Measurements from ENCODE around the gene AMOT.

The AMOT gene

GRCh38 chrX:112839856-112840255 lies 775 bp downstream of the AMOT start:
- in situ Hi-C loops (cut with HindIII; ENCODE audit: low sequenced_read_pairs) = no loop called here

- in situ Hi-C loops (cut with HindIII; ENCODE audit: low sequenced_read_pairs) = no loop called here
Measured at GRCh38 chrX:112837531-112837930, 3.1 kb downstream of the AMOT start.

- in situ Hi-C loops (cut with HindIII; ENCODE audit: low sequenced_read_pairs) = no loop called here
Measured at GRCh38 chrX:112835019-112835418, 5.6 kb downstream of the AMOT start.

GRCh38 chrX:112834031-112834845 lies 6.4 kb downstream of the AMOT start:
- in situ Hi-C loops (cut with HindIII; ENCODE audit: low sequenced_read_pairs) = no loop called here

- in situ Hi-C loops (cut with HindIII; ENCODE audit: low sequenced_read_pairs) = no loop called here
Measured at GRCh38 chrX:112832481-112833095, 8.0 kb downstream of the AMOT start.

GRCh38 chrX:112830540-112830939 lies 10.1 kb downstream of the AMOT start:
- in situ Hi-C loops (cut with HindIII; ENCODE audit: low sequenced_read_pairs) = no loop called here

- in situ Hi-C loops (cut with HindIII; ENCODE audit: low sequenced_read_pairs) = no loop called here
Measured at GRCh38 chrX:112827292-112827903, 13.2 kb downstream of the AMOT start.

- in situ Hi-C loops (cut with HindIII; ENCODE audit: low sequenced_read_pairs) = no loop called here
Measured at GRCh38 chrX:112826023-112826422, 14.6 kb downstream of the AMOT start.

- in situ Hi-C loops (cut with HindIII; ENCODE audit: low sequenced_read_pairs) = loop anchor here (5.0 kb wide), 1 partner anchor 36 kb away; no protein-coding TSS in a partner anchor
Measured at GRCh38 chrX:112822892-112823291, 17.7 kb downstream of the AMOT start.

GRCh38 chrX:112820364-112821268 lies 20.0 kb downstream of the AMOT start:
- in situ Hi-C loops (cut with HindIII; ENCODE audit: low sequenced_read_pairs) = loop anchor here (5.0 kb wide), 1 partner anchor 33 kb away; no protein-coding TSS in a partner anchor

GRCh38 chrX:112819813-112820212 lies 20.8 kb downstream of the AMOT start:
- in situ Hi-C loops (cut with HindIII; ENCODE audit: low sequenced_read_pairs) = loop anchor here (5.0 kb wide), 1 partner anchor 33 kb away; no protein-coding TSS in a partner anchor

GRCh38 chrX:112819008-112819640 lies 21.5 kb downstream of the AMOT start:
- in situ Hi-C loops (cut with HindIII; ENCODE audit: low sequenced_read_pairs) = no loop called here

GRCh38 chrX:112818114-112819007 lies 22.3 kb downstream of the AMOT start:
- in situ Hi-C loops (cut with HindIII; ENCODE audit: low sequenced_read_pairs) = no loop called here

GRCh38 chrX:112816908-112817307 lies 23.7 kb downstream of the AMOT start:
- in situ Hi-C loops (cut with HindIII; ENCODE audit: low sequenced_read_pairs) = no loop called here

- in situ Hi-C loops (cut with HindIII; ENCODE audit: low sequenced_read_pairs) = no loop called here
Measured at GRCh38 chrX:112814496-112814895, 26.1 kb downstream of the AMOT start.

GRCh38 chrX:112812741-112813140 lies 27.9 kb downstream of the AMOT start:
- in situ Hi-C loops (cut with HindIII; ENCODE audit: low sequenced_read_pairs) = no loop called here

GRCh38 chrX:112808651-112809195 lies 31.9 kb downstream of the AMOT start:
- in situ Hi-C loops (cut with HindIII; ENCODE audit: low sequenced_read_pairs) = no loop called here

- in situ Hi-C loops (cut with HindIII; ENCODE audit: low sequenced_read_pairs) = no loop called here
Measured at GRCh38 chrX:112808007-112808406, 32.6 kb downstream of the AMOT start.

GRCh38 chrX:112803060-112803459 lies 37.6 kb downstream of the AMOT start:
- in situ Hi-C loops (cut with HindIII; ENCODE audit: low sequenced_read_pairs) = no loop called here

Data from endothelial cell of hepatic sinusoid (primary cell).